WTC11 (cell line): ENCODE measurements around the gene MRPL54. TPM values are rescaled to one million over a fixed set of nuclear protein-coding genes. Genes with fewer than 3 reads are reported as not detected.

Source experiments
- ATAC-seq: fragments of 200-7000 bp; cut with Tn5 transposase; 2 replicates; pipeline ENCODE4 v1.10.0; 2021; ENCODE audit warnings: mild to moderate bottlenecking, moderate library complexity
- CTCF ChIA-PET: fragments of 300-600 bp; sonication (Branson Sonifier 250); formaldehyde crosslinking; loops from one replicate; lab custom pipeline; 2021; ENCODE audit warnings: antibody characterized with exemption; lab: Charles Lee
- POLR2A ChIA-PET: fragments of 350-600 bp; sonication (Branson Sonifier 250); formaldehyde crosslinking; loops from one replicate; lab custom pipeline; 2021; ENCODE audit warnings: antibody characterized with exemption; lab: Charles Lee
- DNase-seq: peaks from one replicate; pipeline ENCODE4 v3.0.0; 2021; ENCODE audit warnings: low spot score
- H3K27ac Mint-ChIP-seq: 2 replicates; pipeline ENCODE4 v1.8.0; 2021; ENCODE audit warnings: mixed read lengths
- H3K27me3 Mint-ChIP-seq: 2 replicates; pipeline ENCODE4 v1.8.0; 2021; ENCODE audit warnings: low read depth, mild to moderate bottlenecking, moderate library complexity, mixed read lengths
- H3K36me3 Mint-ChIP-seq: 2 replicates; pipeline ENCODE4 v1.8.0; 2021; ENCODE audit warnings: mixed read lengths
- H3K4me1 Mint-ChIP-seq: 2 replicates; pipeline ENCODE4 v1.8.0; 2022; ENCODE audit warnings: mixed read lengths
- H3K4me3 Mint-ChIP-seq: 2 replicates; pipeline ENCODE4 v1.8.0; 2021; ENCODE audit warnings: mild to moderate bottlenecking, moderate library complexity, mixed read lengths
- H3K9me3 Mint-ChIP-seq: 2 replicates; pipeline ENCODE4 v1.8.0; 2021; ENCODE audit warnings: mixed read lengths
- ATF3 ChIP-seq: sonication (generic); formaldehyde crosslinking; conservative IDR thresholded peaks from 2 replicates; pipeline ENCODE4 v1.8.1; 2022; ENCODE audit warnings: mild to moderate bottlenecking, missing genetic modification reagents
- CDX4 ChIP-seq: fragments of 250-450 bp; sonication (Bioruptor Pico); IDR thresholded peaks from 2 replicates; pipeline ENCODE4 v1.9.0; 2021; ENCODE audit warnings: moderate library complexity, mild to moderate bottlenecking, inconsistent platforms, borderline replicate concordance
- CREB1 ChIP-seq: sonication (generic); formaldehyde crosslinking; IDR thresholded peaks from 2 replicates; pipeline ENCODE4 v1.8.0; 2023; ENCODE audit warnings: mild to moderate bottlenecking, missing genetic modification reagents
- EMX1 ChIP-seq: fragments of 250-450 bp; sonication (Bioruptor Pico); IDR thresholded peaks from 2 replicates; pipeline ENCODE4 v1.8.0; 2021; ENCODE audit warnings: mild to moderate bottlenecking
- GTF2I ChIP-seq: fragments of 250-450 bp; sonication (Bioruptor Pico); conservative IDR thresholded peaks from 2 replicates; pipeline ENCODE4 v1.4.0; 2021; ENCODE audit warnings: mild to moderate bottlenecking
- IRF2 ChIP-seq: sonication (generic); formaldehyde crosslinking; IDR thresholded peaks from 2 replicates; pipeline ENCODE4 v1.8.0; 2022; ENCODE audit warnings: low read depth, missing genetic modification reagents, borderline replicate concordance
- JAZF1 ChIP-seq: fragments of 250-450 bp; sonication (Bioruptor Pico); IDR thresholded peaks from 2 replicates; pipeline ENCODE4 v1.9.0; 2021; ENCODE audit warnings: moderate library complexity, mild to moderate bottlenecking, inconsistent platforms
- PRDM15 ChIP-seq: sonication (generic); formaldehyde crosslinking; IDR thresholded peaks from 2 replicates; pipeline ENCODE4 v1.8.0; 2022; ENCODE audit warnings: missing genetic modification reagents
- RORB ChIP-seq: fragments of 250-450 bp; sonication (Bioruptor Pico); IDR thresholded peaks from 2 replicates; pipeline ENCODE4 v1.9.0; 2021; ENCODE audit warnings: mild to moderate bottlenecking
- SP1 ChIP-seq: sonication (generic); formaldehyde crosslinking; conservative IDR thresholded peaks from 2 replicates; pipeline ENCODE4 v1.8.1; 2022; ENCODE audit warnings: missing genetic modification reagents
- STAT6 ChIP-seq: sonication (generic); formaldehyde crosslinking; conservative IDR thresholded peaks from 2 replicates; pipeline ENCODE4 v1.8.1; 2023; ENCODE audit warnings: mild to moderate bottlenecking, low read depth, missing genetic modification reagents, moderate library complexity
- USF2 ChIP-seq: sonication (generic); formaldehyde crosslinking; IDR thresholded peaks from 2 replicates; pipeline ENCODE4 v1.8.1; 2023; ENCODE audit warnings: mild to moderate bottlenecking, missing genetic modification reagents, moderate library complexity
- ZNF138 ChIP-seq: sonication (generic); formaldehyde crosslinking; conservative IDR thresholded peaks from 2 replicates; pipeline ENCODE4 v1.8.1; 2022; ENCODE audit warnings: mild to moderate bottlenecking, moderate library complexity, missing genetic modification reagents
- ZNF396 ChIP-seq: fragments of 250-450 bp; sonication (Bioruptor Pico); IDR thresholded peaks from 2 replicates; pipeline ENCODE4 v1.8.0; 2021; ENCODE audit warnings: mild to moderate bottlenecking, moderate library complexity, borderline replicate concordance
- ZNF423 ChIP-seq: fragments of 250-450 bp; sonication (Bioruptor Pico); IDR thresholded peaks from 2 replicates; pipeline ENCODE4 v2.1.2; 2022; ENCODE audit warnings: mild to moderate bottlenecking, moderate library complexity
- total RNA-seq: library from RNA; stranded (reverse); gene quantifications from 3 replicates; pipeline ENCODE4 v1.2.3, GENCODE V29; 2021
- TF ChIP-seq, protein P1 (sequence below): fragments of 250-450 bp; sonication (Bioruptor Pico); IDR thresholded peaks from 2 replicates; pipeline ENCODE4 v1.8.0; 2021; ENCODE audit warnings: mild to moderate bottlenecking
- TF ChIP-seq, protein P2 (sequence below): sonication (generic); formaldehyde crosslinking; IDR thresholded peaks from 2 replicates; pipeline ENCODE4 v1.8.1; 2022; ENCODE audit warnings: mild to moderate bottlenecking, missing genetic modification reagents, moderate library complexity, borderline replicate concordance
- TF ChIP-seq, protein P3 (sequence below): sonication (generic); formaldehyde crosslinking; IDR thresholded peaks from 2 replicates; pipeline ENCODE4 v1.8.0; 2022; ENCODE audit warnings: mild to moderate bottlenecking, missing genetic modification reagents
- TF ChIP-seq, protein P4 (sequence below): sonication (generic); formaldehyde crosslinking; IDR thresholded peaks from 2 replicates; pipeline ENCODE4 v1.8.1; 2022; ENCODE audit warnings: mild to moderate bottlenecking, moderate library complexity, missing genetic modification reagents

MRPL54 gene
- total RNA-seq, 1 experiment from 2014 or later: 62.3 TPM

DNA sequence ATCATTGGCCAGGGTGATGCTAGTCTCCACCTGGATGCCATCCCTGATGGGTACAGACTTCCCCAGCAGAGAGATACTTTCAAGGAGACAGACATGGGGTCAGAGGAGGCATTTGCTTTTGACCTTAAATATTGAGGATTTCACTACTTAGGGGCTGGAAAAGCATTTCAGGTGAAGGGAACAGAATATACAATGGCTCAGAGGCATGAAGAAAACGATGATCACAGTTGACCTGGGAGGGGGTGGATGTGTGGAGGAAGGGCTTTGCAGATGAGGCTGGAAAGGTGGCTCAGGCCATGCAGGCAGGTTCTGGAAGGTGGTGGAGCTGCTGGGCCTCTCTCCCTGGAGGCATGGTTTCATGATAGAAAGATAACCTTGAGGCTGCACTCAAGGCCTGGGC lies 19.8 kb downstream of the MRPL54 start:
- H3K4me1 Mint-ChIP-seq: peaks cover 7% of the 10 kb centered on the region
- no peak overlapping the region for H3K27ac Mint-ChIP-seq
- ATAC-seq: no peak
- ChIA-PET POLR2A (no interaction called here), CTCF (interaction anchor here (0.6 to 2.3 kb wide), 3 partner anchors 20 to 89 kb away, joined by 3 to 17 read pairs (median 3); partner anchors contain the start of genes APBA3 and MRPL54)
- no peak for DNase-seq
- H3K9me3 Mint-ChIP-seq: peaks cover 18% of the 10 kb centered on the region
- peaks cover 17% of the 10 kb centered on the region for H3K27me3 Mint-ChIP-seq
- peaks cover 21% of the 10 kb centered on the region for H3K36me3 Mint-ChIP-seq
- no peak overlapping the region for H3K4me3 Mint-ChIP-seq
- peak; percentile 75; the same call in 1 of the 2 replicates for TF ChIP-seq GTF2I (CRISPR knock-in tag)
- TF ChIP-seq JAZF1: no peak
- TF ChIP-seq IRF2 (CRISPR knock-in tag): no peak

GRCh38 chr19:3782903-3783302 lies 20.4 kb downstream of the MRPL54 start:
- CTCF ChIA-PET: interaction anchor here (0.6 to 2.7 kb wide), 15 partner anchors 8 to 205 kb away, joined by 3 to 17 read pairs (median 6); partner anchors contain the start of genes APBA3, MRPL54 and RAX2
- no peak for TF ChIP-seq SP1
- no peak for TF ChIP-seq ZNF138 (CRISPR knock-in tag)
- TF ChIP-seq, protein P1, sequence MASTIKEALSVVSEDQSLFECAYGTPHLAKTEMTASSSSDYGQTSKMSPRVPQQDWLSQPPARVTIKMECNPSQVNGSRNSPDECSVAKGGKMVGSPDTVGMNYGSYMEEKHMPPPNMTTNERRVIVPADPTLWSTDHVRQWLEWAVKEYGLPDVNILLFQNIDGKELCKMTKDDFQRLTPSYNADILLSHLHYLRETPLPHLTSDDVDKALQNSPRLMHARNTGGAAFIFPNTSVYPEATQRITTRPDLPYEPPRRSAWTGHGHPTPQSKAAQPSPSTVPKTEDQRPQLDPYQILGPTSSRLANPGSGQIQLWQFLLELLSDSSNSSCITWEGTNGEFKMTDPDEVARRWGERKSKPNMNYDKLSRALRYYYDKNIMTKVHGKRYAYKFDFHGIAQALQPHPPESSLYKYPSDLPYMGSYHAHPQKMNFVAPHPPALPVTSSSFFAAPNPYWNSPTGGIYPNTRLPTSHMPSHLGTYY (CRISPR knock-in tag): no peak
- TF ChIP-seq ZNF423: no peak
- TF ChIP-seq STAT6 (CRISPR knock-in tag): no peak
- TF ChIP-seq CDX4 (CRISPR knock-in tag): no peak
- TF ChIP-seq CREB1: no peak
- TF ChIP-seq, protein P2, sequence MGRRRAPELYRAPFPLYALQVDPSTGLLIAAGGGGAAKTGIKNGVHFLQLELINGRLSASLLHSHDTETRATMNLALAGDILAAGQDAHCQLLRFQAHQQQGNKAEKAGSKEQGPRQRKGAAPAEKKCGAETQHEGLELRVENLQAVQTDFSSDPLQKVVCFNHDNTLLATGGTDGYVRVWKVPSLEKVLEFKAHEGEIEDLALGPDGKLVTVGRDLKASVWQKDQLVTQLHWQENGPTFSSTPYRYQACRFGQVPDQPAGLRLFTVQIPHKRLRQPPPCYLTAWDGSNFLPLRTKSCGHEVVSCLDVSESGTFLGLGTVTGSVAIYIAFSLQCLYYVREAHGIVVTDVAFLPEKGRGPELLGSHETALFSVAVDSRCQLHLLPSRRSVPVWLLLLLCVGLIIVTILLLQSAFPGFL (CRISPR knock-in tag): no peak
- no peak for TF ChIP-seq PRDM15
- TF ChIP-seq, protein P3, sequence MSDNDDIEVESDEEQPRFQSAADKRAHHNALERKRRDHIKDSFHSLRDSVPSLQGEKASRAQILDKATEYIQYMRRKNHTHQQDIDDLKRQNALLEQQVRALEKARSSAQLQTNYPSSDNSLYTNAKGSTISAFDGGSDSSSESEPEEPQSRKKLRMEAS: no peak
- no peak for TF ChIP-seq ATF3
- no peak for TF ChIP-seq USF2 (CRISPR knock-in tag)
- no peak for TF ChIP-seq EMX1 (CRISPR knock-in tag)
- no peak for TF ChIP-seq RORB
- TF ChIP-seq, protein P4, sequence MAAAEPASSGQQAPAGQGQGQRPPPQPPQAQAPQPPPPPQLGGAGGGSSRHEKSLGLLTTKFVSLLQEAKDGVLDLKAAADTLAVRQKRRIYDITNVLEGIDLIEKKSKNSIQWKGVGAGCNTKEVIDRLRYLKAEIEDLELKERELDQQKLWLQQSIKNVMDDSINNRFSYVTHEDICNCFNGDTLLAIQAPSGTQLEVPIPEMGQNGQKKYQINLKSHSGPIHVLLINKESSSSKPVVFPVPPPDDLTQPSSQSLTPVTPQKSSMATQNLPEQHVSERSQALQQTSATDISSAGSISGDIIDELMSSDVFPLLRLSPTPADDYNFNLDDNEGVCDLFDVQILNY: no peak
- TF ChIP-seq ZNF396 (CRISPR knock-in tag): no peak
- Mint-ChIP-seq H3K27ac (no peak overlapping the region), H3K36me3 (peaks cover 21% of the 10 kb centered on the region), H3K9me3 (peaks cover 18% of the 10 kb centered on the region), H3K4me3 (no peak overlapping the region), H3K4me1 (peaks cover 7% of the 10 kb centered on the region), H3K27me3 (peaks cover 17% of the 10 kb centered on the region)
- POLR2A ChIA-PET: no interaction called here
- no peak for DNase-seq
- no peak for ATAC-seq
